Activated effector memory CD4-positive, alpha-beta T cell treated with Interleukin-2 at 50 U/mL for 16 hours (primary cell): Measurements from ENCODE around the gene CRABP1.

Experiments
- DNase-seq: peaks from one replicate; pipeline ENCODE4 v3.0.0-alpha.2; 2020

The CRABP1 gene

GRCh38 chr15:78317145-78317836 is 22.9 kb upstream of the CRABP1 start:
- DNase-seq: no peak

- no peak for DNase-seq
Observed at GRCh38 chr15:78319588-78319987, 20.6 kb upstream of the CRABP1 start.

GRCh38 chr15:78320183-78320582 is 20.0 kb upstream of the CRABP1 start:
- DNase-seq: no peak

- DNase-seq: no peak
Observed at GRCh38 chr15:78321041-78321570, 19.0 kb upstream of the CRABP1 start.

- no peak for DNase-seq
Observed at GRCh38 chr15:78321786-78322185, 18.4 kb upstream of the CRABP1 start.

GRCh38 chr15:78322243-78322642 is 17.9 kb upstream of the CRABP1 start:
- no peak for DNase-seq

- no peak for DNase-seq
Observed at GRCh38 chr15:78322724-78323521, 17.2 kb upstream of the CRABP1 start.

GRCh38 chr15:78323693-78324092 is 16.5 kb upstream of the CRABP1 start:
- no peak for DNase-seq

GRCh38 chr15:78324144-78324543 is 16.0 kb upstream of the CRABP1 start:
- no peak for DNase-seq

- no peak for DNase-seq
Observed at GRCh38 chr15:78325092-78325843, 14.9 kb upstream of the CRABP1 start.

GRCh38 chr15:78327466-78327865 is 12.7 kb upstream of the CRABP1 start:
- no peak for DNase-seq

- DNase-seq: no peak
Observed at GRCh38 chr15:78329625-78330024, 10.5 kb upstream of the CRABP1 start.

GRCh38 chr15:78334845-78335244 is 5.3 kb upstream of the CRABP1 start:
- DNase-seq: no peak

GRCh38 chr15:78335985-78336384 is 4.2 kb upstream of the CRABP1 start:
- no peak for DNase-seq

GRCh38 chr15:78338781-78339180 is 1.4 kb upstream of the CRABP1 start:
- DNase-seq: no peak

- DNase-seq: no peak
Observed at GRCh38 chr15:78339559-78339958, 594 bp upstream of the CRABP1 start.

GRCh38 chr15:78341057-78341987 is 1.2 kb downstream of the CRABP1 start:
- no peak for DNase-seq

GRCh38 chr15:78342021-78342420 is 1.9 kb downstream of the CRABP1 start:
- no peak for DNase-seq

GRCh38 chr15:78343276-78344060 is 3.3 kb downstream of the CRABP1 start:
- no peak for DNase-seq

- no peak for DNase-seq
Observed at GRCh38 chr15:78345396-78346125, 5.4 kb downstream of the CRABP1 start.
